Measurements from ENCODE around the gene GPATCH2.

DNA sequence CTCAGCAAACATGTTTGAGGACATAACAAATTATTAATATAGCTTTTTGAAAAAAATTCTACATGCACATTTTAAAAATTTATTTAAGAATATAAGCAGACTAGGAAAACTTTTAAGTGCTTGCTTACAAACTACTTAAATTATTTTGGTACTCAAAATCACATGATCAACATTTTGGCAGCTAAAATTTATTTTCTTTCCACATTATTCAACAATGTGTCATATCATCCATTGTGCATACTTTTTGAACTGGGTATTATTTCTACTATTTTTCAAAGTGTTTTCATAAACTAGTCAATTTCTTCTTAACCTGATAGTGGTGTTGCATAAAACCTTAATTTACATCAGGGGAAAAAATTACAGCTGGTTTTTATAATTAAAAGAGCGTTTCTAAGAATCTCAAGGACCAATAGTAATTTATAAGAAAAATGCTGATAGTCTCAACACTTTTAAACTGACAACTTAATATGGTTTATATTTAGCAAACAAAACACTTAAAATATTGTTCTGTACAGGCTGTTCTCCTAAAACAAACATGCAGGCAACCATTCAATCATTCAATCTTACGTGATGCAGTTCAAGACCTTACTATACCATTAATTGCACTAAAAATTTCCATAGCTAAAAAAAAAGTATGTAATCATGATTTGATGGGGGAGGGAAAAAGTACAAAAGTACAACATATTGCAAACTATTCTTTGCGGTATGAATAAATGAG is 105.0 kb downstream of the GPATCH2 start:
- TF ChIP-seq, protein P1, sequence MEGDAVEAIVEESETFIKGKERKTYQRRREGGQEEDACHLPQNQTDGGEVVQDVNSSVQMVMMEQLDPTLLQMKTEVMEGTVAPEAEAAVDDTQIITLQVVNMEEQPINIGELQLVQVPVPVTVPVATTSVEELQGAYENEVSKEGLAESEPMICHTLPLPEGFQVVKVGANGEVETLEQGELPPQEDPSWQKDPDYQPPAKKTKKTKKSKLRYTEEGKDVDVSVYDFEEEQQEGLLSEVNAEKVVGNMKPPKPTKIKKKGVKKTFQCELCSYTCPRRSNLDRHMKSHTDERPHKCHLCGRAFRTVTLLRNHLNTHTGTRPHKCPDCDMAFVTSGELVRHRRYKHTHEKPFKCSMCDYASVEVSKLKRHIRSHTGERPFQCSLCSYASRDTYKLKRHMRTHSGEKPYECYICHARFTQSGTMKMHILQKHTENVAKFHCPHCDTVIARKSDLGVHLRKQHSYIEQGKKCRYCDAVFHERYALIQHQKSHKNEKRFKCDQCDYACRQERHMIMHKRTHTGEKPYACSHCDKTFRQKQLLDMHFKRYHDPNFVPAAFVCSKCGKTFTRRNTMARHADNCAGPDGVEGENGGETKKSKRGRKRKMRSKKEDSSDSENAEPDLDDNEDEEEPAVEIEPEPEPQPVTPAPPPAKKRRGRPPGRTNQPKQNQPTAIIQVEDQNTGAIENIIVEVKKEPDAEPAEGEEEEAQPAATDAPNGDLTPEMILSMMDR (IDR thresholded peaks at IDR 0.05): no peak
- TF ChIP-seq EZH2phosphoT487 (IDR thresholded peaks at IDR 0.05): no peak
